IPS-20b (cell line): ENCODE results near the gene POR.
"Not testable (repeated sequence)": the region's sequence is repeated elsewhere in the genome, so short reads cannot be mapped to it uniquely, and the experiment has no call there.

Experiments used
- H3K27ac ChIP-seq: one replicate; pipeline ENCODE4 v1.5.1; 2013; ENCODE audit warnings: low read length
- H3K27me3 ChIP-seq: 2 replicates; pipeline ENCODE4 v1.6.1; 2013; ENCODE audit warnings: mild to moderate bottlenecking, low read length, inconsistent platforms; ENCODE audit not compliant: insufficient read depth
- H3K36me3 ChIP-seq: 2 replicates; pipeline ENCODE4 v1.6.1; 2013; ENCODE audit warnings: low read depth, mild to moderate bottlenecking, inconsistent platforms, low read length, moderate library complexity; ENCODE audit not compliant: insufficient read depth
- H3K4me1 ChIP-seq: 2 replicates; pipeline ENCODE4 v1.6.1; 2013; ENCODE audit warnings: mild to moderate bottlenecking, control low read depth, inconsistent platforms, low read length, moderate library complexity; ENCODE audit not compliant: insufficient read depth
- H3K4me3 ChIP-seq: 2 replicates; pipeline ENCODE4 v1.5.1; 2013; ENCODE audit warnings: mild to moderate bottlenecking, low read length, inconsistent platforms
- H3K9ac ChIP-seq: 2 replicates; pipeline ENCODE4 v1.6.1; 2013; ENCODE audit warnings: low read depth, mild to moderate bottlenecking, inconsistent platforms, low read length, moderate library complexity
- H3K9me3 ChIP-seq: 2 replicates; pipeline ENCODE4 v1.6.1; 2013; ENCODE audit warnings: mild to moderate bottlenecking, low read depth, low read length, inconsistent platforms; ENCODE audit not compliant: insufficient read depth

Gene POR

GRCh38 chr7:76008156-76008687 is 93.3 kb downstream of the POR start:
- H3K9me3 ChIP-seq: no peaks in the 10 kb centered on the region
- H3K27ac ChIP-seq: no peak overlapping the region
- no peaks in the 10 kb centered on the region for H3K27me3 ChIP-seq
- H3K9ac ChIP-seq: no peak overlapping the region
- no peaks in the 10 kb centered on the region for H3K4me1 ChIP-seq
- no peak overlapping the region for H3K4me3 ChIP-seq
- H3K36me3 ChIP-seq: peaks cover 6% of the 10 kb centered on the region

GRCh38 chr7:76009672-76010600 is 95.0 kb downstream of the POR start:
- H3K9ac ChIP-seq: no peak overlapping the region
- H3K27me3 ChIP-seq: no peaks in the 10 kb centered on the region
- no peaks in the 10 kb centered on the region for H3K4me1 ChIP-seq
- H3K9me3 ChIP-seq: no peaks in the 10 kb centered on the region
- H3K36me3 ChIP-seq: 0 out of 2 replicates have a peak, but pooled peaks cover 4% of the 10 kb centered on the region
- H3K27ac ChIP-seq: no peak overlapping the region
- H3K4me3 ChIP-seq: no peak overlapping the region

- Histone ChIP-seq H3K9me3 (no peaks in the 10 kb centered on the region), H3K9ac (no peak overlapping the region), H3K4me1 (no peaks in the 10 kb centered on the region), H3K27ac (no peak overlapping the region), H3K4me3 (no peak overlapping the region), H3K27me3 (no peaks in the 10 kb centered on the region), H3K36me3 (0 out of 2 replicates have a peak, but pooled peaks cover 4% of the 10 kb centered on the region)
These were observed 96.5 kb downstream of the POR start for GRCh38 chr7:76011442-76011861.

GRCh38 chr7:76016191-76016947 is 101.4 kb downstream of the POR start:
- no peak overlapping the region for H3K9ac ChIP-seq
- H3K4me1 ChIP-seq: no peaks in the 10 kb centered on the region
- H3K9me3 ChIP-seq: no peaks in the 10 kb centered on the region
- no peak overlapping the region for H3K4me3 ChIP-seq
- H3K27me3 ChIP-seq: no peaks in the 10 kb centered on the region
- peaks cover 13% of the 10 kb centered on the region for H3K36me3 ChIP-seq
- H3K27ac ChIP-seq: no peak overlapping the region

GRCh38 chr7:76018520-76018919 is 103.6 kb downstream of the POR start:
- H3K4me3 ChIP-seq, H3K9me3 ChIP-seq, H3K9ac ChIP-seq, H3K4me1 ChIP-seq, H3K27me3 ChIP-seq, H3K27ac ChIP-seq: not testable (repeated sequence)
- H3K36me3 ChIP-seq: peaks cover 17% of the 10 kb centered on the region

- Histone ChIP-seq H3K4me3 (no peak overlapping the region), H3K36me3 (peaks cover 15% of the 10 kb centered on the region), H3K9me3 (no peaks in the 10 kb centered on the region), H3K9ac (no peak overlapping the region), H3K27me3 (no peaks in the 10 kb centered on the region), H3K27ac (no peak overlapping the region), H3K4me1 (no peaks in the 10 kb centered on the region)
These were observed 105.2 kb downstream of the POR start for GRCh38 chr7:76020031-76020714.

GRCh38 chr7:76022026-76022780 is 107.2 kb downstream of the POR start:
- H3K9me3 ChIP-seq: no peaks in the 10 kb centered on the region
- H3K27me3 ChIP-seq: no peaks in the 10 kb centered on the region
- H3K36me3 ChIP-seq: peaks cover 15% of the 10 kb centered on the region
- no peaks in the 10 kb centered on the region for H3K4me1 ChIP-seq
- no peak overlapping the region for H3K4me3 ChIP-seq
- no peak overlapping the region for H3K9ac ChIP-seq
- H3K27ac ChIP-seq: no peak overlapping the region

GRCh38 chr7:76023002-76023401 is 108.0 kb downstream of the POR start:
- Histone ChIP-seq H3K27me3 (no peaks in the 10 kb centered on the region), H3K27ac (no peak overlapping the region), H3K4me1 (no peaks in the 10 kb centered on the region), H3K9me3 (no peaks in the 10 kb centered on the region), H3K9ac (no peak overlapping the region), H3K36me3 (peaks cover 15% of the 10 kb centered on the region), H3K4me3 (no peak overlapping the region)

GRCh38 chr7:76029682-76030081 is 114.7 kb downstream of the POR start:
- not testable (repeated sequence) for H3K9ac ChIP-seq, H3K4me1 ChIP-seq, H3K4me3 ChIP-seq, H3K36me3 ChIP-seq, H3K27ac ChIP-seq, H3K27me3 ChIP-seq, H3K9me3 ChIP-seq

GRCh38 chr7:76031964-76032363 is 117.0 kb downstream of the POR start:
- Histone ChIP-seq H3K4me1 (no peaks in the 10 kb centered on the region), H3K27ac (no peak overlapping the region), H3K9ac (no peak overlapping the region), H3K9me3 (no peaks in the 10 kb centered on the region), H3K36me3 (peaks cover 5% of the 10 kb centered on the region; the same call in 1 of the 2 replicates), H3K4me3 (no peak overlapping the region), H3K27me3 (no peaks in the 10 kb centered on the region)
